Left renal pelvis (tissue), 4 donors: Measurements from ENCODE around the gene SLC19A3. TPM values are rescaled to one million over a fixed set of nuclear protein-coding genes. Genes with fewer than 3 reads are reported as not detected.

Experiments used
- DNase-seq, 4 donors: peaks; one replicate each; pipeline ENCODE4 v3.0.0-alpha.2; 2013; ENCODE audit warnings: low read depth in 4 of 4, low spot score in 3 of 4
- polyA plus RNA-seq, 4 donors: library from polyadenylated mRNA; unstranded; fragments of 120-200 nt; gene quantifications; one replicate each; pipeline ENCODE4 v1.2.1, GENCODE V29; 2013; ENCODE audit not compliant: insufficient read length in 4 of 4

The SLC19A3 gene
- polyA plus RNA-seq, 4 donors, result 1.3 to 11.0 (median 6.9) TPM

DNA sequence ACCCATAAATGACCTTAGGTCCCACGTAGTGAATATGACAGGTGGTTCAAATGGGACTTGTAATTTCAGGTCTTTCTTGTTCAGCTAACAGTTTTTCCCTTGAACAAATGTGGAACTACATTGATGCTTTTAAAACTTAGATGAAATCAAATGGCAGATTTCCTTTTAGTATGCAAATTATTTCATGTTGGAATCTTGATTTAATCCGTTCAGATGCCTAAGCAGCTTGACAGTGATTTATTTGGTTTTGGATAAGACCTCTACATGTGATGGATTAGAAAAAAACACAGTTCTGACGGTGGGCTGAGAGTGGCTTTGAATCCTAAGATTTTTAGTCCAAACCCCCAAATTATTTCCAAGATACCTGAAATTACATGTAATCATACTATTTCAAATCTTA, 83.6 kb downstream of the SLC19A3 start:
- DNase-seq, result no peak

Other genes with a start within 250 kb of the SLC19A3 start
- 10 to 100 TPM; 52.6 to 85.0 (median 70.4) TPM for gene AGFG1, start 245.9 kb downstream of the SLC19A3 start, polyA plus RNA-seq
- not detected for gene SCYGR2, start 119.1 kb downstream of the SLC19A3 start, polyA plus RNA-seq
- not detected for gene SCYGR3, start 103.2 kb downstream of the SLC19A3 start, polyA plus RNA-seq
- under 1 TPM in 2 of 4 donors, not detected in 2; 0.10 to 0.12 TPM for gene SCYGR4, start 100.5 kb downstream of the SLC19A3 start, polyA plus RNA-seq
- not detected for gene SCYGR5, start 51.2 kb downstream of the SLC19A3 start, polyA plus RNA-seq
- gene SCYGR6, start 6.7 kb upstream of the SLC19A3 start, polyA plus RNA-seq, result not detected
- gene SCYGR7, start 10.3 kb upstream of the SLC19A3 start, polyA plus RNA-seq, result not detected
- not detected for gene SCYGR8, start 27.9 kb upstream of the SLC19A3 start, polyA plus RNA-seq
- under 1 TPM; 0.36 to 0.94 (median 0.75) TPM for gene CCL20, start 95.8 kb upstream of the SLC19A3 start, polyA plus RNA-seq
- under 1 TPM in 3 of 4 donors, not detected in 1; 0.46 to 0.79 (median 0.54) TPM for gene DAW1, start 153.6 kb upstream of the SLC19A3 start, polyA plus RNA-seq